GM21515 (cell line): Measurements from ENCODE around the gene FERMT1.
"Not testable (repeated sequence)": the region's sequence is repeated elsewhere in the genome, so short reads cannot be mapped to it uniquely, and the experiment has no call there.

Experiments used
- ATAC-seq: cut with Tn5 transposase; IDR thresholded peaks from one replicate; pipeline ENCODE4 v1.9.1; 2021; ENCODE audit not compliant: unreplicated experiment

FERMT1 gene

GRCh38 chr20:6120491-6120988, 2.3 kb downstream of the FERMT1 start:
- no peak for ATAC-seq

DNA sequence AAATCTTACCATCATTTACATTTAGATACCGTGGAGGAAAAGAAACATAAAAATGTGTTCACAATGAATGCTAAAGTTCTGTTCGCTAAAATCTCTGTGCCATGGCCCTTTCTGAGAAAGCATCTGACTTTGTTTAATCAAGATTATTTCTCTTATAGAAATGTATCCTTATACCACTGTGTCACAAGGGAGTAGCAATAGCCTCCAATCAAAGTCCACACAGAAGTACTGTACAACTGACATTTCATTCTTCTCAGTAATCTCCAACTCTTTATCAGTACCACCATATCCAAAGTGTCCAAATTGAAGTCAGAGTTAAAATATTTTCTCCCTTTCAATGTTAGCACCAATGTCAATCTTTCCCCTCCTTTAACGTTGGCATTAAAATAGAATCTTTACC, 6.1 kb downstream of the FERMT1 start:
- ATAC-seq, result no peak

GRCh38 chr20:6115221-6115895, 7.5 kb downstream of the FERMT1 start:
- ATAC-seq, result no peak

- ATAC-seq, result no peak
Observed at GRCh38 chr20:6114696-6115095, 8.1 kb downstream of the FERMT1 start.

- no peak for ATAC-seq
Observed at GRCh38 chr20:6113951-6114350, 8.9 kb downstream of the FERMT1 start.

DNA sequence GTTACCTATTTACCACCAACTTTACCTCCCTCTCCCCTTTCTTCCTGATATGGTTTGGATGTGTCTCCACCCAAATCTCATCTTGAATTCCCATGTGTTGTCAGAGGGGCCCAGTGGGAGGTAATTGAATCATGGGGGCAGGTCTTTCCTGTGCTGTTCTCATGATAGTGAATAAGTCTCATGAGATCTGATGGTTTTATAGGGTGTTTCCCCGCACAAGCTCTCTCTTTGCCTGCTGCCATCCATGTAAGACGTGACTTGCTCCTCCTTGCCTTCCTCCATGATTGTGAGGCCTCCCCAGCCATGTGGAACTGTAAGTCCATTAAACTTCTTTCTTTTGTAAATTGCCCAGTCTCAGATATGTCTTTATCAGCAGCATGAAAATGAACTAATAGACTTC, 9.9 kb downstream of the FERMT1 start:
- ATAC-seq, result not testable (repeated sequence)

DNA sequence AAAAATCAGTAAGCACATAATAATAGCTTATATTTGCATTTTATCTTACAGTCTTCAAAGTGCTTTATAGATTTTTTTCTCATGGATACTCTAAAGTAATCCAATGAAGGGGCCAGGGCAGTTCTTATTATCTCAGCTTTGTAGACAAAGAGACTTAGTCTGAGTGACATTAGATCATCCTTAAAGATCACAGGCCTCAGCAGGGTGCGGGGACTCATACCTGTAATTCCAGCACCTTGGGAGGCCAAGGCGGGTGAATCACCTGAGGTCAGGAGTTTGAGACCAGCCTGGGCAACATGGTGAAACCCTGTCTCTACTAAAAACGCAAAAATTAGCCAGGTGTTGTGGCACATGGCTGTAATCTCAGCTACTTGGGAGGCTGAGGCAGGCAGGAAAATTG, 14.5 kb downstream of the FERMT1 start:
- no peak for ATAC-seq

DNA sequence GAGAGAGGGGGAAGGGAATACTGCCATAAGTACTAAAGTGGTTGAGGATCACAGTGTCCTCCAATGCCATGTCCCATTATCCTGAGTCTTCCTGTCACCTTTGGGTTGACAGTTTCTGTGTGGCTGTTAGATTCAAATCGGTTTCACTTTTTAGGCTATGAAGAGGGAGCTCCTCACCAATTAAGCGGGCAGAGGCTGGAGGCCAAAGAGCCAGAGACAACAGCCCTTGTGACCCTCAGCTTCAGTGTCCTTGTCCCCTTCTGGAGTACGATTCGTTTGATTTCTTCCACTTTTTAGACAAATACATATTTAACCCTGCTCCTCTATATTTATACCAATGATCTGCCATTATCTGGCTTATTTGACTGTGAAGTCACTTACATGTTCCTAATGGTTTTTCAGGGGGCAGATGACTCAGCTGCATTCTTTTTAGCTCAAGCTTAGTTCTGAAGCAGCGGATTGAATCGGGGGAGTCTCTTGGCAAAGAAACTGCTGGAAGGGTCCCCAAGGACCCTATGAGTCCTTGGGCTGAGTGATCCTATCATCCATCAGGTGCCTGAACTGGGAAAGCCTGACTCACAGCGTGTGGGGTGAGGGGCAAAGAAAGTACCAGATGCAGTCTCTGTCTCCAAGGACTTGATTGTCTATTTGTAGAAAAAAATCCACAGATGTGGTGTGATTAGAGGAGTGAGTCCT, 18.2 kb downstream of the FERMT1 start:
- ATAC-seq, result no peak

DNA sequence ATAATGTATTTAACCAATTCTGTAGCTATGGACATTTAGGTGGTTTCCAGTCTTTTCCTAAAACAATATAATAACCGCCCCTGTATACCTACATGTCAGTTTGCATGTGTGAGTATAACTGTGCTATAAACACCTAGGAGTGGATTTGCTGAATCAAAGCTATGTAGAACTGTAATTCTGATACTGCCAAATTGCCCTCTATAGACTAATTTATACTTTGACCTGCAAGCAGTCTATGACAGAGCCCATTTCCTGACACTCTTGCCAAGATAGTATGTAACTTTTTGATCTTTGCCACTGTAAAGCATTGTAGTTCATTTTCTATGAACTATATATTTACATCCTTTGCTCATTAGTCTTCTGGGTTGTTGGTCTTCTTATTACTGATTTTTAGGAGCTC, 19.5 kb downstream of the FERMT1 start:
- no peak for ATAC-seq

DNA sequence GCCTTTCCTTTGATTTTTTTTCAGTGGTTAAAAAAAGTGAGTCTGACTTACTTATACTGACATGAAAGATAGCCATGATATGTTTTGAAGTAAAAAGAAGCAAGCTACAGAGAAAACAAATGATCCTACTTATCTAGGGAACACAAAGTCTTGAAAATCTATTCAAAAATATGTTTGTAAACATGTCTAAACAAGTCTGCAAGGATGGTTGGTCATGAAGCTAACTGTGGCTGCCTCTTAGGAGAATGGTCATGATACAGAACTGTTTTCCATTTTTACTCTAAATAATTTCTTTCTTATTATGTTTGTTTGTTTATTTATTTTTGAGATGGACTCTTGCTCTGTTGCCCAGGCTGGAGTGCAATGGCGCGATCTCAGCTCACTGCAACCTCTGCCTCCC, 21.5 kb downstream of the FERMT1 start:
- ATAC-seq, result no peak

DNA sequence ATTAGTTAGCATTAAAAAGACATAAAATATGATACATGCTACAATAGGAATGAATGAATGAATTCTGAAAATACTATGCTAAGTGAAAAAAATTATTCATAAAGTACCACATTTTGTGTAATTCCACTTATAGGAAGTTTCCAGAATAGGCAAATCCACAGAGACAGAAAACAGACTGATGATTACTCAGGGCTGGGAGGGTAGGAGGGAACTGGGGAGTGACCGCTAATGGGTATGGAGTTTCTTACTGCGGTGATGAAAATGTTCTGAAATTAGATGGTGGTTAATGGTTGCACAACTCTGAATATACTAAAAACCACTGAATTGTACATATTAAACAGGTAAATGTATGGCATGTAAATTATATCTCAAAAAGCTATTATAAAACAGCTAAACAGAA, 22.6 kb downstream of the FERMT1 start:
- ATAC-seq, result no peak

- ATAC-seq, result no peak
Observed at GRCh38 chr20:6099819-6100218, 23.0 kb downstream of the FERMT1 start.

DNA sequence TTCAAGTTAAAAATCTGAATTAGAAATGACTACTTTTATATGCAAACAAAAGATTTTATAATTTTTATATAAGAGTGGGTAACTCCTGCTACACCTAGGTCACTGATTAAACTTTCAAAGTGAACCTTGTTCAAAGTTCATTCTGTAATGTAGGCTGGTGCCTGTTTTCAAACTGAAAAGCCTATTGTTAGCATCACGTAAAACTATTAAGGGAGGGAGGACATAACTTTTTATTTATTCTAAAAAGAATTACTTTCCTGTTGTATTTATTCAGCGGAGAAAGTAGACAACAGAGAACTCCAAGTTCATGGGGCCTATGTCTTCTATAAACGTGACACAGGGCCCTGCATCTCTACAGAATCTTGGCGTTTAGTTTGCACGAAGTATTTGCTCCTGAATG, 27.4 kb downstream of the FERMT1 start:
- no peak for ATAC-seq

DNA sequence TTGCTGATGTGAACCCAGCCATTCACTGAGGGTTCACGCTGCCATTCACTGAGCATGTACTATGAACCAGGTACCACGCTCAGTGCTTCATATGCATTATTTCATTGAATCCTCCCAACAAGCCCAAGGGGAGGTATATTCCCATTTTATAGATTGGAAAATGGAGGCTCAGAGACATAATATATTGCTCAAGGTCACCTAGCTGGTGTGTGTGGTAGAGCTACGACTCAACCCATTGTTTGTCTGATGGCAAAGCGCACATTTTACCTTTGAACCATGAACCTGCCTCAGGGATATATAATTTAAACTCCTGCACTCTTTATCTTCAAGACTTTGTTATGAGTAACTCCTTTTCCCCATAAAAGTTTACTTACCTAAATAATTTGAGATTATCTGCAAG, 28.3 kb downstream of the FERMT1 start:
- no peak for ATAC-seq

- no peak for ATAC-seq
Observed at GRCh38 chr20:6094063-6094462, 28.8 kb downstream of the FERMT1 start.

DNA sequence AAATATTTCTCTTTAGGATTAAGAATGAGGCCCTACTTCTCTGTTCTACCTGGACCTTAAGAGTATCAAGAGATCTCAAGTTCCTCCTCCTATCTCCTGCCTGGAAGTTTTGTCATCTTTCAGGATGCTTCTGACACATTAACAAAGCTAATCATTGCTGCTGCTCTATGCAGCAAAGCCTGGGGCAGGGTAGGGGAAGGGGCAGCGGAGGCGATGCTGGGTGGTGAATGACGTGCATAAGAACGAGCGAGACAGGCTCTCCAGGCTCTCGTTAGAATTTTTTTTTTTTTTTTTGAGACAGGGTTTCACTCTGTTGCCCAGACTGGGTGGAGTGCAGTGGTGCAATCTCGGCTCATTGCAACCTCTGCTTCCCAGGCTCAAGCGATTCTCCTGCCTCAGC, 31.2 kb downstream of the FERMT1 start:
- no peak for ATAC-seq

DNA sequence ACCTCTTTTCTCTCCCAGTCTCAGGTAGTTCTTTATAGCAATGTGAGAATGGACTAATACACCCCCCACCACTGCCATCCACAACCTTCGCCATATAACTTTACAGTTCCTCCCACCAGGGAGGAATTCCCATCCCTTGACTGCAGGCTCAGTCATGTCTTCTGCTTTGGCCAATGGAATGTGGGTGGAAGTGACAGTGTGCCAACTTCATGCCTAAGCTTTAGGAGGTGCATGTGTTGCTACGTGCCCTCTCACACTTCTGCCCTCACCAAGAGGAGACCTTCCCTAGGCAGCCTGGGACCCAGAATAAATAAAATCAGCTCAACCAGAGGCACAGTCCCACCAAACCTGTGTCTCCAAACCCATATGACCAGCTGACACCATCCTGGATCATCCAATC, 36.0 kb downstream of the FERMT1 start:
- ATAC-seq, result no peak

GRCh38 chr20:6083926-6084325, 38.9 kb downstream of the FERMT1 start:
- no peak for ATAC-seq

DNA sequence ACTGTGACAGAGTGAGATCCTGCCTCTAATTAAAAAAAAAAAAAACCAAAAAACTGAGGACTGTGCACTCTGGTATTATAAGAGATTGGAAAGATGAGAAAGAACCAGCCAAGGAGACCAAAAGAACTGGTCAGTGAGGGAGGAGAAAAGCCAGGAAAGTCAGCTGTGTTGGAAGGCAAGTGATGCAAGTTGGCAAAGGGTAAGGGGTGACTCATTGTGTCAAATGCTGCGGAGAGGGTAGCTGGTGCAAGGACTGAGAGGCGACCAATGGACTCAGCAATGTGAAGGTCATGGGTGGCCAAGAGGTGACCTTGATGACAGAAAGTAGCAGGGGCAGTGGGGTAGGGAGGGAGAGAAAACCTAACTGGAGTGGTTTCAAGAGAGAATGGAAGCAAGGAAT, 41.6 kb downstream of the FERMT1 start:
- ATAC-seq, result no peak

DNA sequence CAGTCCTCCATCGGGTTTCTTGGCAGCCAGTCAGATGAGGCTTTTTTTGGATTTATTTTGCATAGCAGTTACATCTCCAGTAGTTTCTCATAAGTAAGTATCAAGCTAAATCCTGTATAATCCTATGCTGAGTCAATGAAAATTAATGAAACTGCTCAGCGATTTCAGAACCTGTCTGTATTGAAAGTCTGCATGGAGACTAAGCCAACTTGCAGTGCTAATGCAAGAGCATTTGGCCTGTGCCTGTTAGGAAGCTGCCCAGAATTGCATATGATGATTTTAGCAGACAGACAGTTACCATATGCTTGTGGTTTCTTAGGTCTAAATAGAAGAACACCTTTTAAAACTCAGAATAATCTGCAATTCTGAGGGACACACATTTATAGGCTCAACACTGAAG, 43.8 kb downstream of the FERMT1 start:
- ATAC-seq, result no peak

GRCh38 chr20:6075428-6076219, 47.2 kb downstream of the FERMT1 start:
- ATAC-seq, result no peak

- ATAC-seq, result no peak
Observed at GRCh38 chr20:6074784-6075183, 48.0 kb downstream of the FERMT1 start.
